Stimulated activated CD4-positive, alpha-beta T cell treated with anti-CD3 and anti-CD28 coated beads, TNF-alpha, amount 100 ng/mL, for 48 hours (primary cell): ENCODE data around the gene EFR3B.
"Not testable (repeated sequence)": the region's sequence is repeated elsewhere in the genome, so short reads cannot be mapped to it uniquely, and the experiment has no call there.

Experiments
- DNase-seq, 3 donors: peaks; one replicate each; pipeline ENCODE4 v3.0.0-alpha.2; 2020; ENCODE audit warnings: low read depth in 3 of 3

Gene EFR3B

GRCh38 chr2:25041928-25042320, at the start of gene EFR3B:
EFR3B (plus strand) TSS chr2:25042076; CDS start chr2:25042313, 237 bp downstream.
- DNase-seq = peak; percentile 77 to 89 (median 82)

- no peak for DNase-seq
Observed at GRCh38 chr2:24993406-24994145, 48.3 kb upstream of the EFR3B start.

GRCh38 chr2:24994146-24994724, 47.6 kb upstream of the EFR3B start:
- no peak for DNase-seq

GRCh38 chr2:24999097-24999496, 42.8 kb upstream of the EFR3B start:
- not testable (repeated sequence) for DNase-seq

- no peak for DNase-seq
Observed at GRCh38 chr2:25000036-25000435, 41.8 kb upstream of the EFR3B start.

- DNase-seq = no peak
Observed at GRCh38 chr2:25000503-25001324, 41.2 kb upstream of the EFR3B start.

- DNase-seq = no peak
Observed at GRCh38 chr2:25001325-25001637, 40.6 kb upstream of the EFR3B start.

GRCh38 chr2:25002066-25002465, 39.8 kb upstream of the EFR3B start:
- DNase-seq = no peak

- DNase-seq = no peak
Observed at GRCh38 chr2:25009954-25010353, 31.9 kb upstream of the EFR3B start.

- not testable (repeated sequence) for DNase-seq
Observed at GRCh38 chr2:25011342-25011741, 30.5 kb upstream of the EFR3B start.

- DNase-seq = no peak
Observed at GRCh38 chr2:25014631-25015030, 27.2 kb upstream of the EFR3B start.

GRCh38 chr2:25018681-25019080, 23.2 kb upstream of the EFR3B start:
- no peak for DNase-seq

- no peak for DNase-seq
Observed at GRCh38 chr2:25021791-25022362, 20.0 kb upstream of the EFR3B start.

- no peak for DNase-seq
Observed at GRCh38 chr2:25023333-25023732, 18.5 kb upstream of the EFR3B start.

GRCh38 chr2:25025229-25026007, 16.5 kb upstream of the EFR3B start:
- no peak for DNase-seq

- DNase-seq = no peak
Observed at GRCh38 chr2:25026008-25026530, 15.8 kb upstream of the EFR3B start.

- DNase-seq = no peak
Observed at GRCh38 chr2:25029183-25029554, 12.7 kb upstream of the EFR3B start.

- no peak for DNase-seq
Observed at GRCh38 chr2:25030702-25031101, 11.2 kb upstream of the EFR3B start.

GRCh38 chr2:25032094-25032493, 9.8 kb upstream of the EFR3B start:
- DNase-seq = no peak

GRCh38 chr2:25032901-25033300, 9.0 kb upstream of the EFR3B start:
- DNase-seq = no peak

GRCh38 chr2:25034081-25034480, 7.8 kb upstream of the EFR3B start:
- no peak for DNase-seq
